Hematopoietic multipotent progenitor cell (in vitro differentiated cells): ENCODE measurements around the gene BAG3. TPM values are rescaled to one million over a fixed set of nuclear protein-coding genes. Genes with fewer than 3 reads are reported as not detected.
A peak's percentile ranks its signal among the peaks of the same experiment; 100 is the strongest.
"Not testable (repeated sequence)": the region's sequence is repeated elsewhere in the genome, so short reads cannot be mapped to it uniquely, and the experiment has no call there.

Experiments used
- DNase-seq, 3 donors: peaks; one replicate each; pipeline ENCODE4 v3.0.0-alpha.2; 2011 to 2015; ENCODE audit warnings: low read depth in 2 of 3, low spot score in 2 of 3
- total RNA-seq: library from RNA; depleted of rRNA; stranded (reverse); fragments of >200 nt; gene quantifications from one replicate; pipeline ENCODE4 v1.2.3, GENCODE V29; 2012

The BAG3 gene
- total RNA-seq, 1 donor = 7.3 TPM

- DNase-seq = no peak
These were observed 10.8 kb upstream of the BAG3 start for GRCh38 chr10:119640384-119640783.

- DNase-seq = no peak
These were observed 10.2 kb upstream of the BAG3 start for GRCh38 chr10:119640875-119641526.

GRCh38 chr10:119642556-119643111, 8.5 kb upstream of the BAG3 start:
- no peak for DNase-seq

GRCh38 chr10:119643306-119644204, 7.6 kb upstream of the BAG3 start:
- no peak for DNase-seq

- no peak for DNase-seq
These were observed 6.9 kb upstream of the BAG3 start for GRCh38 chr10:119644205-119644814.

- DNase-seq = no peak
These were observed 6.2 kb upstream of the BAG3 start for GRCh38 chr10:119644994-119645393.

GRCh38 chr10:119650062-119650461, 1.1 kb upstream of the BAG3 start:
- no peak for DNase-seq

GRCh38 chr10:119651514-119652360, 557 bp downstream of the BAG3 start:
- DNase-seq = peak in 1 of 3 donors; percentile 11

GRCh38 chr10:119652361-119652730, 1.2 kb downstream of the BAG3 start:
- peak in 2 of 3 donors; percentile 41 to 66 for DNase-seq

- DNase-seq = no peak
These were observed 2.0 kb downstream of the BAG3 start for GRCh38 chr10:119653209-119653608.

- DNase-seq = no peak
These were observed 2.7 kb downstream of the BAG3 start for GRCh38 chr10:119653916-119654315.

GRCh38 chr10:119654540-119654939, 3.4 kb downstream of the BAG3 start:
- no peak for DNase-seq

- peak in 2 of 3 donors; percentile 14 to 39 for DNase-seq
These were observed 4.4 kb downstream of the BAG3 start for GRCh38 chr10:119655566-119656001.

- no peak for DNase-seq
These were observed 5.6 kb downstream of the BAG3 start for GRCh38 chr10:119656760-119657159.

- DNase-seq = no peak
These were observed 6.5 kb downstream of the BAG3 start for GRCh38 chr10:119657725-119658124.

- peak in 1 of 3 donors; percentile 27 for DNase-seq
These were observed 7.1 kb downstream of the BAG3 start for GRCh38 chr10:119658274-119658673.

GRCh38 chr10:119659951-119660350, 8.8 kb downstream of the BAG3 start:
- DNase-seq = no peak

GRCh38 chr10:119662076-119662605, 11.0 kb downstream of the BAG3 start:
- not testable (repeated sequence) for DNase-seq

- DNase-seq = no peak
These were observed 12.9 kb downstream of the BAG3 start for GRCh38 chr10:119663866-119664698.
